CD4-positive, alpha-beta T cell treated with Interleukin-10 for 1 hour (primary cell): Measurements from ENCODE around the gene PSTPIP2.
"Not testable (repeated sequence)": the region's sequence is repeated elsewhere in the genome, so short reads cannot be mapped to it uniquely, and the experiment has no call there.

Experiments used
- DNase-seq: peaks from one replicate; pipeline ENCODE4 v3.0.0-alpha.2; 2020

Gene PSTPIP2

GRCh38 chr18:46068763-46069162 is 3.3 kb downstream of the PSTPIP2 start:
- no peak for DNase-seq

DNA sequence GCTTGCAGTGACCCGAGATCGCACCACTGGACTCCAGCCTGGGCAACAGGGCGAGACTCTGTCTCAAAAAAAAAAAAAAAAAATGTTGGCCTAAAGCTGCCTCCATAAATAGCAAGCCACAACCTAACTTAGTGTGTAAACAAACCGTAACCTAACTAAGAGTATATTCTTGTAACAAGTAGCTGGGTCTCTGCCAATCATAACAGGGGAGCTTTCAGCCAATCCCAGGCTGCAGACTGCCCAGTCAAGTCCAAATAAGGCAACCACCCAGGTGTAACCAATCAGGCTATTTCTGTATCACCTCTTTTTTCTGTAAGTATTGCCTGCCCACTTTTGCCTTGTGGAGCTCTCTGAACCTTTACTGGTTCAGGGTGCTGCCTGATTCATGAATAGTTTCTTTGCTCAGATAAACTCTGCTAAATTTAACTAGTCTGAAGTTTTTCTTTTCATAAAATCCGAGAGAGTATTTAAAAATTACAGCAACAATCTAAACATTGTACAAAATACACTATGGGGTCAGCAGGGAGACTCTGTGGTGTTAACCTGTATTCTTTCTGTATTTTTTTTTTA is 4.5 kb downstream of the PSTPIP2 start:
- DNase-seq, result no peak

- no peak for DNase-seq
These were observed 9.3 kb downstream of the PSTPIP2 start for GRCh38 chr18:46062781-46063180.

- no peak for DNase-seq
These were observed 10.3 kb downstream of the PSTPIP2 start for GRCh38 chr18:46061796-46062195.

GRCh38 chr18:46061387-46061786 is 10.7 kb downstream of the PSTPIP2 start:
- no peak for DNase-seq

DNA sequence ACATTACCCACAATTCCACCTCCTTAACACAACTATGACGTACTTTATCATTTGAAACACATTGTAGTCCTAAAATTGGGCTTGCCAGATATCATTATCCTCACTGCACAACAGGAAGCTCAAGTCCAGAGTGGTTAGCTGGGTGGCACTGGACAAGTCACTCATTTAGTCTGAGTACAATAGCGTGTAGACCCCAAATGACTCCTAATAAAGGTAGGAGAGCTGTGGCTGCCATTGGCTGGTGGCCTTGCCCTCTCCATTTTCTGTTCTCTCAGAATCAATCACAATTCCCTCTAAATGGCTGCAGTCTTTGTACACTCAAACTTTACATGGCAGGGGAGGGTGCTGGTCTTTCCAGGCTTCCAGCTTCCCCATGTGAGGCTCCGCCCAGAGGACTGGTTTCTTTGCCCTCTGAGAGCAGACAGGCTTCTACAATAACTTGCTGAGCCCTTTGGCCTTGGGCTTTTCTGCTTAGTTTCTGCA is 11.7 kb downstream of the PSTPIP2 start:
- no peak for DNase-seq

DNA sequence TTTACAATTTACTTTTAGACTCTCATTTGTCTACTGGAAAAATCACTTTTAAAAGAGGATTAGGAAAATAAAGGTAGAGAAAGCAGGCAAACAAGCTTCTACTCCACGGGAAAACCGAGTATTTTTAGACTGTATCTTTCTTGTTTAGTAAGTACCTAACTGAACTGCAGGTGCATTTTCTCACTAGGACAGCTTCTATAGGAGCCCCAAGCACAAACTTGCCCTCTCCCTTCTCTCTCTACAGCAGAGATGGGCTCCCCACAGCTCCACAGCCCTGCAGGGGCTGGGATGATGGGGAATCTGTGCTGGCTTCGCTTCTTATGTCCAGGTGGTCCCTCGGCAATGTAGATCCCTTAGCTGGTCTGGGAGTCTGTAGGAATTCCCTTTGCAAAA is 16.2 kb downstream of the PSTPIP2 start:
- DNase-seq, result no peak

DNA sequence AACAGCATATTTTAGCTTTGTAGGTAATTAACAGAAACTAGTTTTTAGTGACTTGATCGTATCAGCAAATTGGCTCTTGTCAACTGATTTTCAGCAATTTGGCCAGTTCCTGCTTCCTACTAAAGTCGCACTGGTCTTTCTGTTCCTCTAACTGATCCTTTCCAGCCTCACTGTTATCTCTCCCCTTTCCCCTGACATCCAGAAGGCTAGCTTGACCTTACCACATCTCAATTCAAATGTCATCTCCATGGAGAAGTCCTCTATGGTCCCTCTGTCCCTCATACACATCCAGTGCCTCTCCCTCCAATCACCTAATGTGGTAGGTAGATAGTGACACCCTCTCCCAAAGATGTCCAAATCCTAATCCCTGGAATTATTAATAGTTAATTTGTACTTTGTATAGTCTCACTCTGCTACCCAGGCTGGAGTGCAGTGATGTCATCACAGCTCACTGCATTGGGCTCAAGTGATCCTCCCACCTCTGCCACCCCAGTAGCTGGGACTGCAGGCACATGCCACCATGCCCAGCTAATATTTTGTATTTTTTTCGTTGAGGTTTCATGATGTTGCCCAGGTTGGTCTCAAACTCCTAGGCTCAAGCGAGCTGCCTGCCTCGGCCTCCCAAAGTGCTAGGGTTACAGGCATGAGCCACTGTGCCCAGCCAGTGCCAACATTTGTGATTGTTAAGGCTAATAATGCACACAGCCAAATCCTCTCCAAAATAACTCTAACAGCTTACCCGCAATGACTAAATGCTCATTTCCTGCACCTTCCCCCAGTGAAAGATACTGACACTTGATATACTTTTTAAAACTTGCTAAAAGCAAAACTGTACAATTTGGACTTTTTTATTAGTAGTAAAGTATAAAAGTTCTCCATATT is 16.9 kb downstream of the PSTPIP2 start:
- DNase-seq, result peak; percentile 31

GRCh38 chr18:46053368-46054095 is 18.5 kb downstream of the PSTPIP2 start:
- no peak for DNase-seq

DNA sequence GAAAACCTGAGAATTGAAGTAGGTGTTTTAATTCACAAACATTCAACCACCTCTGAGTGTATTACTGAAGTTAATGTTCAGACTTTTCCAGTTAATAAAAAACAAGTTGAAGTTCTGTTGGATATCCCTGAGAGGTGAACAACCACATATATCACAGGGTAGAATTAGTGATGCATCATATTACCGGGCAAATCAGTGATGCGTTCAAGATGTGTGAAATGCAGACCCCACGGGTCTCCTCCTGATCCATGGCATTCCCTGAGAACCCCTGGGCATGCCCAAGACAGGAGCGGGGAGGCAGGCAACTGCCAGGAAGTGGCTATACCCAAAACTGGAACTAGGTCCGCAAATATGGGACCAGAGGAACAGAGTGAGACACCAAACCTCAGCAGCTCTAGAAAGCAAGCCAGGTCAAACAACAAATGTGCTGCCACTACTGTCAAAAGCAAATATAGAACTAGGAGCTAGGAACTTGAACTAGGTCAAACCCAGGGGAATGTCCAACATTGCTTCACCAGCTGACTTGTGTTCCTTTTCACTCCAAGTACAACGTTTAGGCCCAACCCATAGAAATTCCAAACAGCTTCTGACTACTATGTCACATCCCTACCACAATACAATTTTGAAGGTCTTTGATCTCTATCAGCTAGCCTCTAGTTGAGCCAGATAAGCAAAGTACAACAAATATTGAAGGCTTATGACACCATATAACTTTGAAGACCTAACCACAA is 20.2 kb downstream of the PSTPIP2 start:
- no peak for DNase-seq

DNA sequence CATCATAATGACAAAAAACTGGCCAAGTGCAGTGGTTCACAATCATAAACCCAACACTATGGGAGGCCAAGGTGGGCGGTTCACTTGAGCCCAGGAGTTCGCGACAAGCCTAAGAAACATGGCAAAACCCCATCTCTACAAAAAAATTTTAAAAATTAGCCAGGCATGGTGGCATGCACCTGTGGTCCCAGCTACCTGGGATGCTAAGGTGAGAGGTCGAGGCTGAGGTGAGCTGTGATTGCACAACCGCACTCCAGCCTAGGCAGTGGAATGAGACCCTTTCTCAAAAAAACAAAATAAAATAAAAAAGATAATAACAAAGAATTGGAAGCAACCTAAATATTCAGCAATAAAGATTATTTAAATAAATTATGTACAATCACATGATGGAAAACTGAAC is 21.8 kb downstream of the PSTPIP2 start:
- no peak for DNase-seq

GRCh38 chr18:46048641-46049040 is 23.4 kb downstream of the PSTPIP2 start:
- no peak for DNase-seq

GRCh38 chr18:46047369-46047768 is 24.7 kb downstream of the PSTPIP2 start:
- DNase-seq, result not testable (repeated sequence)

DNA sequence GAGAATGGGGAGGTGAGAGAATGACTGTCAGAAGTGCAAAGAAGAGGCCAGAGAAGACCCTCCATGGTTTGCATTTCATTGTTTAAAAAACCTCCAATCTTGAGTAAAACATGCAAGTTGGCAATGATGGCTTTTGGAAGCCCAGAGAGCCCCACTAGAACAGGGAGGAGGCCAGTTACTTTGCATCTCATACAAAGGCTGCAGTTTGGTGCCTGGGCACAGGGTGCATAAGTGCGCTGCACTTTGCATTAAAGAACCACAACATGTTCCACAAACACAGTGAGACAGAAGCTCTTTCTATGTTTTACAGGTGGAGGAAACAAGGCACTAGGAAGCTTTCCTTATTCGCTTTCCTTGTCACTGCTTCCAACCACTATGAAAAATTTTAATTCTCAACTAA is 25.4 kb downstream of the PSTPIP2 start:
- no peak for DNase-seq

GRCh38 chr18:46046126-46046525 is 25.9 kb downstream of the PSTPIP2 start:
- DNase-seq, result no peak

DNA sequence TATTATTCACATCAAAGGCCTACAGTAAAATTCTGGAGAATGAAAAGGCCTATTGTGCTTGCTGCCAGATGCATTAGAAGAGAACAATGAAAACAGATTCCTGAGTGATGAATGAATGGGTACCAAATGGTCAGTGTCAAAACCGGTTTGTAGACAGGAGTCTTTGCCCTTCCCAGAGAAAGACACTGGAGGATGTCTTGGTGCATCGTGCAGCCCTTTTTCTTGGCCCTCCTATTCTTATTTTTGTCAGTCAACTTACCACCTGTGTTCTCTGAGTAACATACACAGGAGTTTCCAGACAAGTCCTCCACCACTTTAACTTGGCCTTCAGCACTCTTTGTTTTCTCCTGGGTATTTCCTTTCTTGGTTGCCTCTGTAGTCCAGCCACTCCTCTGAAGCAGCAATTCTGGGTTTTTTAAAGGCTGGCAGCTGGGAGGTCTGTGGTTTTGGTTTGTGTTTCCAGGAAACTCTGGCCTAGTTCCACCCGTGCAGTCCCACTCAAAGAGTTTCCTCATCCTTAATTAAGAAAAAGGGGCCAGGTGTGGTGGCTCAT is 29.4 kb downstream of the PSTPIP2 start:
- peak; percentile 37 for DNase-seq

DNA sequence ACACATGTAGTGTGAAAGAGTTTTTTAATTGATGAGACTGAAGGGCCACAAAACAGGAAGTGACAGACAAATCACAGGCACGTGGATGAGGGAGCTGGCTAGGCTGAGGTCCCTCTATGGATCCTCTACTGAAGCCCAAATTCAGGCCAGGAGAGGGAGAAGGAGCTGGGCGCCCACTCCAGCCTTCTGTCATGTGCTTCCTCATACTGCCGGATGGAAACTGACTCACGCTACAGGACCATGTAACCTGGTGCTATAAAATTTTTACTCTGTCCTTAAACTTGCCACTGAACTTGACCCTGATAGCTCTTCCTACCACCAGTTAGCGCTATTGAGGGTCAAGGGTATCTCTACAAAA is 31.3 kb downstream of the PSTPIP2 start:
- DNase-seq, result no peak

- no peak for DNase-seq
These were observed 31.9 kb downstream of the PSTPIP2 start for GRCh38 chr18:46040033-46040746.

DNA sequence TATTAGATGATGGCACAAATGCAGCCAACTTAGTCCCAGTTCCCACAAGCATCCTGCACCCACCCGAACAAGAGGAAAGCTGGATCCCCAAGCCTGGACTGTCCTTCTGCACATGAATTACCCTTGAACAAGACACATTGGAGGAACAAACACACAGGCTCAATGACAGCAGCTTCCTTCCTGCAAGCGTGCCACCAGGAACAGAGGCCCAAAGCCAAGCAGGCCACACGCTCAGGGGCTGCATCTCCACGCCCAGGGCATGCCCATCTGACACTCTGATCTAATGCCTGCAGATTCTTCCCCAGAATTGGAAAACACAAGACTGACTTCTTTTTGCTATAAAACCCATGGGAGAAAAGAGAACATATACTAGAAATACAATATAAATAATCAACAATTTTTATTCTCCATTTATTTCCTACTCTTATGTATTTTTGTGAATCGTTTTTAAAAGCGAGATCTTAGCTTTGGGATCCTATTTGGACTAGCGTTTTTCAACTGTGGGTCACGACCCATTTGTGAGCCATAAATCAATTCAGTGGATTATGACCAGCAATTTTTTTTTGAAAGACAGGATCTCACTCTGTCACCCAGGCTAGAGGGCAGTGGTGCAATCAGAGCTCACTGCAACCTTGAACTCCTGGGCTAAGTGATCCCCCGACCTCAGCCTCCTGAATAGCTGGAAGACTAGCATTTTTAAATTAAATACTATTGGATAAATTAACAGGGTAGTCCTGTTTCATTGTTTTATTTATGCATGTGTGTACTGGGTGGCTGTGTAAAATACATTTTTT is 34.4 kb downstream of the PSTPIP2 start:
- no peak for DNase-seq

- DNase-seq, result no peak
These were observed 36.1 kb downstream of the PSTPIP2 start for GRCh38 chr18:46035696-46036680.
